ENCODE results near the gene ATG7.

Gene ATG7

DNA sequence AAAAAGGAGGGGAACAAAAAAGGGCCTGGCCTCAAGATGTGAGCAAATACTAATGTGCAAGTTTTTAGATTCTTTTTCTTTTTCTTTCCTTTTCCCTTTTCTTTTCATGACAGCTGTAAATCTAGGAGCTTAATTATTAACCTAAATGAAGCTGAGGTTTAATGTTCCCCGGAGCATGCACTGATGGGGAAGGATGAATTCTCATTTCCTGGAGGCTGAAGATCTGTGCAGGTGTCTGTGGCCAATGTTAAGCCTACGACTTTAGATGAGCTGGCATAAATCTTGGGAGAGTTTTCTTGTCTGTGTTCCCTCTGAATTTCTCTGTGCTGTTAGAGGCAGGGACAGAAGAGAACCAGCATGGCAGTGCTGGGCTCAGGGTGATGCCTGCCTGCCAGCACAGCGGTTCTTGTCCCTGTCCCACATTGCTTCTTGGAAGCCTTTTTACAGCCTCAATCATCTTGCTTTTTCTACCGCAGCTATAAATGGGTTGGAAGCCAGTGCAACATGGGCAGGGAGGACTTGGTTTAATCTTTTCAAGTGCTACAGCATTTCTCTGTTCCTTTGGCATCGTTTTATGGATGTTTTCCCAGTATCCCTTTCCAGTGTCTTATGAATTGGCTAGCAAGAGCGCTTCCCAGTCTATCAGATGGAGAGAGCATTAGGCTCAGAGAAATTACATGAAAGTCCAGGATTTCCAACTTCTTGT lies 119.1 kb downstream of the ATG7 start:
- DNase-seq (ENCODE audit: insufficient read length, low spot score) = no peak
- TF ChIP-seq, protein P1, sequence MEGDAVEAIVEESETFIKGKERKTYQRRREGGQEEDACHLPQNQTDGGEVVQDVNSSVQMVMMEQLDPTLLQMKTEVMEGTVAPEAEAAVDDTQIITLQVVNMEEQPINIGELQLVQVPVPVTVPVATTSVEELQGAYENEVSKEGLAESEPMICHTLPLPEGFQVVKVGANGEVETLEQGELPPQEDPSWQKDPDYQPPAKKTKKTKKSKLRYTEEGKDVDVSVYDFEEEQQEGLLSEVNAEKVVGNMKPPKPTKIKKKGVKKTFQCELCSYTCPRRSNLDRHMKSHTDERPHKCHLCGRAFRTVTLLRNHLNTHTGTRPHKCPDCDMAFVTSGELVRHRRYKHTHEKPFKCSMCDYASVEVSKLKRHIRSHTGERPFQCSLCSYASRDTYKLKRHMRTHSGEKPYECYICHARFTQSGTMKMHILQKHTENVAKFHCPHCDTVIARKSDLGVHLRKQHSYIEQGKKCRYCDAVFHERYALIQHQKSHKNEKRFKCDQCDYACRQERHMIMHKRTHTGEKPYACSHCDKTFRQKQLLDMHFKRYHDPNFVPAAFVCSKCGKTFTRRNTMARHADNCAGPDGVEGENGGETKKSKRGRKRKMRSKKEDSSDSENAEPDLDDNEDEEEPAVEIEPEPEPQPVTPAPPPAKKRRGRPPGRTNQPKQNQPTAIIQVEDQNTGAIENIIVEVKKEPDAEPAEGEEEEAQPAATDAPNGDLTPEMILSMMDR (IDR thresholded peaks at IDR 0.05; ENCODE audit: insufficient read depth, missing control alignments) = no peak
- no peak for FAIRE-seq

DNA sequence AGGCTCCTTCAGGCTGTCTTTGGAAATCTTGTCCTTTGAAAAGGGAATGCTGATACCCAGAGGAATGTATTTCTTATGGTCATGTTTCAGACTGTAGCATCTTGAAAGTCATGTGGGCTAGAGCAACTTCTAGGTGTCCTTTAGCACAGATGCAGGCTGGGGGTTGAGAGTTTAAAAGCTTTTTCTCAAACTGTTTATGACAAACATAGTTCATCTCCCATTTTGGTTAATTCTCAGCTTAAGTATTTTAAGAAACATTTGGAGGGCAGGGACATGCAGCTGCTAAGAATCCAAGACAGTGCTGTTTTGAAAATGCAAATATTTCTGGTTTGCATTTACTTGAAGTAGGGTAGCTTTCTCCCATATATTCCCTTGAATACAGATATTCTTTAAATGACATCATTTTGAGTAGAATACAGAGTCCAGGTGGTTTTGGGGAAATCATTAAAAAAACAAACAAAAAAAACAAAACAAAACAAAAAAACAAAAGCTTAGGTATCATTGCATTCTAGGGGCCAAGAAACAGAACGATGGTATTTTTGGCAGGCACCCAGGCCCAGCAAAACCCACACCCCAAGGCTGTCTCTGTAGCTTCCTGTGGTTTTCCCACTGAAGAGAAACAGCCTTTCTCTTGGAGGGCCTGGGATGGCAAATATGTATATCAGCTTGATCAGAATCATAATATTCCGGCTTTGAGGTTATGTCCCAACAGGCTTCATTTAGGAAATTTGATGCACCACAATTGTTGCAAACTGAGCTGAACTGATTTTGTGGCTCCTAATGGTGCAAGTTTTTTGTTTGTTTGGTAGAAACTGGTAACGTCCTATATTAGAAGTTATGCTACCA lies 120.0 kb downstream of the ATG7 start:
- TF ChIP-seq, protein P1 (IDR thresholded peaks at IDR 0.05; ENCODE audit: insufficient read depth, missing control alignments) = no peak
- DNase-seq (ENCODE audit: insufficient read length, low spot score) (no peak), FAIRE-seq (no peak)

DNA sequence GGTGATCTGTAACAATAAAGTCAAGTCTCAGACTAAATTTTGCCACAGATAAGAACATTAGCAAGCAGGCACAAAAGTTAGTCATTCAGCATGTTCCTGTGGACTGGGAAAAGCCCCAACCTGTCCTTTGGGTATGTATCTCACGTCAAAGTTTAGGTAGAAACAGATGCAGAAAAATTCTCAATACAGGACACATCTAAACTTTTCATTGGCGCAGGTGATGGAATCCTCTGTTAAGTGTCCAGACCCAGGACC lies 120.6 kb downstream of the ATG7 start:
- no peak for DNase-seq (ENCODE audit: insufficient read length, low spot score)
- no peak for FAIRE-seq
- TF ChIP-seq, protein P1 (IDR thresholded peaks at IDR 0.05; ENCODE audit: insufficient read depth, missing control alignments) = no peak

DNA sequence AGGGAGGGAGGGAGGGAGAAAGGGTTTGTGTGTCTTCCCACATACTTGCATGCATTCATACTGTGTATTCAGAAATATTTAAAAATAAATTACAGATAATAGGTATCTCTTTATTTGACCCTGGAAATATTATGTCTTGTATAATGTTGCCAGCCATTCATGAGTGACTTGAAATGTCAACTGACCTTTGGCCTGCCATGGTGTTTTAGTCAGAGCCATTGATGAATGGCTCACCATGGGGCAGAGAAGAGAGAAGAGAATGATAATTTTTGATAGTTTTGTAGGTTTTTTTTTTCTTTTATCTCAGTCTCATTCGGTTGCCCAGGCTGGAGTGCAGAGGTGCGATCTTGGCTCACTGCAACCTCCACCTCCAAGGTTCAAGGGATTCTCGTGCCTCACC lies 121.2 kb downstream of the ATG7 start:
- FAIRE-seq = no peak
- no peak for DNase-seq (ENCODE audit: insufficient read length, low spot score)

DNA sequence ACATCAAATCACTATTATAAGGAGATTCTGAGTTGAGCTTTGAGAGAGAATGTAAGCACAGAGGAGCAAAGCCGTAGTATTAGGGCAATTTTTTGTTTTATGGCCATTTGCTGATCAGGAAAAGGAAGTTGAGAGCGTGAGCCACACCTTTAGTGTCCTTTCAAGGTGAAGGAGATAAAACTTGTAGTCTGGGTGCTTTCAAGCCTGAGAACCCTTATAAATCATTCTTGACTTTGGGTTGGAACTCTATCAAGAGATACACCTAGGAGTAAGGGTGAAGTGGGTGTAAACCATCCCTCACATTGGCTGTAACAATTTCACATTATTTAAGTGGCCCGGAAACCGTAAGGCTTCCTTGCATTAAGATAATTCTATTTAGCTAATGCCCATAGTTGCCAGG lies 122.2 kb downstream of the ATG7 start:
- no peak for FAIRE-seq
- TF ChIP-seq, protein P1 (IDR thresholded peaks at IDR 0.05; ENCODE audit: insufficient read depth, missing control alignments) = no peak
- no peak for DNase-seq (ENCODE audit: insufficient read length, low spot score)

More for the DNA sequence above, 121.2 kb downstream of the ATG7 start:
- TF ChIP-seq, protein P1 (IDR thresholded peaks at IDR 0.05; ENCODE audit: insufficient read depth, missing control alignments) = no peak

DNA sequence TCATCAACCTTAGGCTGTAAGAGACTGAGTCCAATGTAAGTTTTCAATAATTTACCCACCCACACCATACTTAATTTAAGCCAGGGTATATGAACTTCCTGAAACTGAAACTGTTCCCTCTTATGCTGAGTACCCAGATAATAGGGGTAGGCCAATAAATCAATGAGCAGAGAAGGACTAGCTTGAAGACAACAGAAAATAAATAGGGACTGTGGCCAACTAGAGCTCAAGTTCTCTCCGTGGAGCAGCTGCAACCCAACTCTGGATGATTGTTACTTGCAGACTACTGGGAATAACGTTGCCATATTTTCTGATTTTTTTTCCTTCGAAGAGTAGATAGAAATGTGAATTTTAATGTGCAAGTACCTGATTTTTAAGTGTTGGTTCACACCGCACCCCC lies 128.0 kb downstream of the ATG7 start:
- FAIRE-seq = no peak

More for the DNA sequence above, 128.0 kb downstream of the ATG7 start:
- DNase-seq (ENCODE audit: insufficient read length, low spot score) = no peak
- TF ChIP-seq, protein P1 (IDR thresholded peaks at IDR 0.05; ENCODE audit: insufficient read depth, missing control alignments) = no peak

Measured in D721Med (cell line).